CD4-positive, alpha-beta T cell (primary cell): ENCODE results near the gene GRID2. TPM values are rescaled to one million over a fixed set of nuclear protein-coding genes. Genes with fewer than 3 reads are reported as not detected.

ENCODE experiments used
- ATAC-seq: fragments of 200-7000 bp; cut with Tn5 transposase; one replicate; pipeline ENCODE4 v1.10.0; 2022; ENCODE audit warnings: mild to moderate bottlenecking; ENCODE audit not compliant: poor library complexity
- CTCF ChIA-PET: fragments of 350-600 bp; sonication (Branson Sonifier 250); formaldehyde crosslinking; loops from one replicate; lab custom pipeline; 2021; ENCODE audit warnings: antibody characterized with exemption, inconsistent platforms; lab: Charles Lee
- POLR2A ChIA-PET: fragments of 350-600 bp; sonication (Branson Sonifier 250); formaldehyde crosslinking; loops from one replicate; lab custom pipeline; 2021; ENCODE audit warnings: antibody characterized with exemption, inconsistent platforms; lab: Charles Lee
- DNase-seq, 14 experiments: peaks; one replicate each; pipeline ENCODE4 v3.0.0-alpha.2; 2013 to 2020; ENCODE audit warnings: mixed read lengths in 2 of 14
- H3K27ac ChIP-seq, 2 donors: one replicate each; pipeline versions ENCODE4 v1.5.1 to v1.7.0; 2013; ENCODE audit warnings: low read length in 2 of 2, low read depth in 1 of 2, mild to moderate bottlenecking in 1 of 2
- H3K27me3 ChIP-seq, 2 experiments: 1 replicate in 1 of 2; 2 replicates in 1 of 2; pipeline versions ENCODE4 v1.6.1 to v1.7.0; 2013; ENCODE audit warnings: low read length in 2 of 2, control low read depth in 1 of 2, mild to moderate bottlenecking in 1 of 2, moderate library complexity in 1 of 2; ENCODE audit not compliant: insufficient read depth in 2 of 2, control insufficient read depth in 1 of 2
- H3K36me3 ChIP-seq: one replicate; pipeline ENCODE4 v1.6.1; 2013; ENCODE audit warnings: low read length, control low read depth; ENCODE audit not compliant: insufficient read depth
- H3K4me1 ChIP-seq: one replicate; pipeline ENCODE4 v1.6.1; 2013; ENCODE audit warnings: low read length, control low read depth; ENCODE audit not compliant: insufficient read depth
- H3K4me3 ChIP-seq: one replicate; pipeline ENCODE4 v1.5.1; 2013; ENCODE audit warnings: mild to moderate bottlenecking, low read length, moderate library complexity
- H3K9me3 ChIP-seq, 2 experiments: 1 replicate in 1 of 2; 2 replicates in 1 of 2; pipeline versions ENCODE4 v1.6.1 to v1.7.0; 2013; ENCODE audit warnings: low read length in 2 of 2, mild to moderate bottlenecking in 2 of 2, control low read depth in 1 of 2, moderate library complexity in 1 of 2; ENCODE audit not compliant: control insufficient read depth in 1 of 2, insufficient read depth in 1 of 2
- H3K27ac Mint-ChIP-seq: one replicate; pipeline ENCODE4 v1.8.0; 2020; ENCODE audit warnings: mixed read lengths
- H3K27me3 Mint-ChIP-seq: one replicate; pipeline ENCODE4 v1.8.0; 2021; ENCODE audit warnings: mixed read lengths
- H3K36me3 Mint-ChIP-seq: one replicate; pipeline ENCODE4 v1.8.0; 2021; ENCODE audit warnings: low read depth, mixed read lengths
- H3K4me1 Mint-ChIP-seq: one replicate; pipeline ENCODE4 v1.8.0; 2021; ENCODE audit warnings: low read depth, mixed read lengths
- H3K4me3 Mint-ChIP-seq: one replicate; pipeline ENCODE4 v1.8.0; 2020; ENCODE audit warnings: mild to moderate bottlenecking, mixed read lengths
- H3K9me3 Mint-ChIP-seq: one replicate; pipeline ENCODE4 v1.8.0; 2020; ENCODE audit warnings: mixed read lengths
- CTCF ChIP-seq: fragments of 200-600 bp; IDR thresholded peaks from one replicate; pipeline ENCODE4 v1.8.0; 2022; ENCODE audit warnings: antibody characterized with exemption, mild to moderate bottlenecking
- intact Hi-C, 2 experiments: fragments of 100-400 bp; cut with DNase I in 1 of 2; cut with micrococcal nuclease in 1 of 2; formaldehyde crosslinking; loops; one replicate each; pipeline versions ENCODE4 v1.15.1 to v1.9.0; 2023 to 2025; cut with DNase I, micrococcal nuclease
- total RNA-seq, 174 experiments: library from RNA in 2 of 174; stranded (reverse) in 2 of 174; gene quantifications; one replicate each; pipeline ENCODE4 v1.2.3 and lab custom pipeline; 2021 to 2026

The GRID2 gene
- total RNA-seq, 2 experiments from 2014 or later: not detected

- no peak overlapping the region for H3K27ac Mint-ChIP-seq
- no peaks in the 10 kb centered on the region for H3K36me3 Mint-ChIP-seq
- peaks cover 3% of the 10 kb centered on the region for H3K9me3 Mint-ChIP-seq
- no peaks in the 10 kb centered on the region for H3K4me1 Mint-ChIP-seq
- no peaks in the 10 kb centered on the region for H3K4me1 ChIP-seq
- H3K4me3 Mint-ChIP-seq: no peak overlapping the region
- ChIA-PET CTCF (no interaction called here), POLR2A (no interaction called here)
- H3K36me3 ChIP-seq: no peaks in the 10 kb centered on the region
- no peak overlapping the region for H3K4me3 ChIP-seq
- DNase-seq (no peak), ATAC-seq (no peak)
- H3K27ac ChIP-seq: no peak overlapping the region
- intact Hi-C loops: no loop called here
- peaks cover 0 to 6% of the 10 kb centered on the region in 2 experiments for H3K9me3 ChIP-seq
- no peak for TF ChIP-seq CTCF
- no peaks in the 10 kb centered on the region for H3K27me3 Mint-ChIP-seq
- H3K27me3 ChIP-seq: no peaks in the 10 kb centered on the region
Measured at GRCh38 chr4:92862509-92862908, 558.7 kb downstream of the GRID2 start.

- H3K27me3 Mint-ChIP-seq: no peaks in the 10 kb centered on the region
- H3K27ac Mint-ChIP-seq: no peak overlapping the region
- ATAC-seq (no peak), DNase-seq (no peak)
- peaks cover 0 to 6% of the 10 kb centered on the region in 2 experiments for H3K9me3 ChIP-seq
- no peaks in the 10 kb centered on the region for H3K27me3 ChIP-seq
- H3K4me1 Mint-ChIP-seq: no peaks in the 10 kb centered on the region
- ChIA-PET CTCF (no interaction called here), POLR2A (no interaction called here)
- intact Hi-C loops: no loop called here
- H3K4me1 ChIP-seq: no peaks in the 10 kb centered on the region
- no peaks in the 10 kb centered on the region for H3K36me3 Mint-ChIP-seq
- H3K27ac ChIP-seq: no peak overlapping the region
- no peaks in the 10 kb centered on the region for H3K36me3 ChIP-seq
- H3K9me3 Mint-ChIP-seq: peaks cover 3% of the 10 kb centered on the region
- H3K4me3 ChIP-seq: no peak overlapping the region
- TF ChIP-seq CTCF: no peak
- no peak overlapping the region for H3K4me3 Mint-ChIP-seq
Measured at GRCh38 chr4:92864096-92864495, 560.3 kb downstream of the GRID2 start.

GRCh38 chr4:92872604-92873003 lies 568.8 kb downstream of the GRID2 start:
- Histone ChIP-seq H3K9me3 (no peaks in the 10 kb centered on the region), H3K27ac (no peak overlapping the region), H3K4me1 (no peaks in the 10 kb centered on the region), H3K36me3 (no peaks in the 10 kb centered on the region), H3K27me3 (no peaks in the 10 kb centered on the region), H3K4me3 (no peak overlapping the region)
- ATAC-seq (no peak), DNase-seq (no peak)
- no peaks in the 10 kb centered on the region for H3K4me1 Mint-ChIP-seq
- no peaks in the 10 kb centered on the region for H3K27me3 Mint-ChIP-seq
- no peaks in the 10 kb centered on the region for H3K36me3 Mint-ChIP-seq
- no peak overlapping the region for H3K4me3 Mint-ChIP-seq
- POLR2A ChIA-PET: no interaction called here
- intact Hi-C loops: no loop called here
- no peak overlapping the region for H3K27ac Mint-ChIP-seq
- no peak for TF ChIP-seq CTCF
- CTCF ChIA-PET: no interaction called here
- no peaks in the 10 kb centered on the region for H3K9me3 Mint-ChIP-seq
